Gastrocnemius medialis (tissue), 4 donors: ENCODE results near the gene DNAH3.

Source experiments
- POLR2A ChIP-seq, 2 donors: fragments of 450-650 bp; IDR thresholded peaks; one replicate each; pipeline ENCODE4 v1.6.1; 2017; ENCODE audit warnings: antibody characterized with exemption in 2 of 2, mild to moderate bottlenecking in 2 of 2, moderate library complexity in 2 of 2
- TF ChIP-seq, protein P1 (sequence below), 5 experiments: fragments of 450-650 bp in 3 of 5; fragments of 200-600 bp in 2 of 5; sonication (generic) in 2 of 5; IDR thresholded peaks in 4 of 5; conservative IDR thresholded peaks in 1 of 5; 1 replicate in 4 of 5; 2 replicates in 1 of 5; pipeline ENCODE4 v1.5.1; 2016 to 2019; ENCODE audit warnings: antibody characterized with exemption in 5 of 5, mild to moderate bottlenecking in 3 of 5, moderate library complexity in 3 of 5

DNA sequence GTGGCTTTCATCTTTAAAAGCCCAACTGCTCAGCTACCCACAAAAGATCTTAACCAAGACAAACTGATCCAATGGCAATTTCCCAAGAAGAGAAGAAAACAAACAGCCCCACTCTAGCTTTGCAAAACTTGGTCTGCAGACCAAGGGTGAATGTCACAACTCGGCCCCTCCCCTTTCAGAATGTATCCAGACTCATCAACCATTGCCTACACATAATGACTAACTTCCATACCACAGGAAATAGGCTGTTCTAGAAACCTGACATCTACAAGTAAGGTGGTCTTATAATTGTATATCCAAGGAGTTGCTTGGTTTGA is 266.4 kb downstream of the DNAH3 start:
- TF ChIP-seq, protein P1, sequence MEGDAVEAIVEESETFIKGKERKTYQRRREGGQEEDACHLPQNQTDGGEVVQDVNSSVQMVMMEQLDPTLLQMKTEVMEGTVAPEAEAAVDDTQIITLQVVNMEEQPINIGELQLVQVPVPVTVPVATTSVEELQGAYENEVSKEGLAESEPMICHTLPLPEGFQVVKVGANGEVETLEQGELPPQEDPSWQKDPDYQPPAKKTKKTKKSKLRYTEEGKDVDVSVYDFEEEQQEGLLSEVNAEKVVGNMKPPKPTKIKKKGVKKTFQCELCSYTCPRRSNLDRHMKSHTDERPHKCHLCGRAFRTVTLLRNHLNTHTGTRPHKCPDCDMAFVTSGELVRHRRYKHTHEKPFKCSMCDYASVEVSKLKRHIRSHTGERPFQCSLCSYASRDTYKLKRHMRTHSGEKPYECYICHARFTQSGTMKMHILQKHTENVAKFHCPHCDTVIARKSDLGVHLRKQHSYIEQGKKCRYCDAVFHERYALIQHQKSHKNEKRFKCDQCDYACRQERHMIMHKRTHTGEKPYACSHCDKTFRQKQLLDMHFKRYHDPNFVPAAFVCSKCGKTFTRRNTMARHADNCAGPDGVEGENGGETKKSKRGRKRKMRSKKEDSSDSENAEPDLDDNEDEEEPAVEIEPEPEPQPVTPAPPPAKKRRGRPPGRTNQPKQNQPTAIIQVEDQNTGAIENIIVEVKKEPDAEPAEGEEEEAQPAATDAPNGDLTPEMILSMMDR (IDR thresholded peaks at IDR 0.05 in 4 of 5, conservative IDR thresholded peaks at IDR 0.05 in 1 of 5): no peak
- no peak for TF ChIP-seq POLR2A (IDR thresholded peaks at IDR 0.05)
